Measurements from ENCODE around the gene GRID1. TPM values are rescaled to one million over a fixed set of nuclear protein-coding genes. Genes with fewer than 3 reads are reported as not detected.
"Not testable (repeated sequence)": the region's sequence is repeated elsewhere in the genome, so short reads cannot be mapped to it uniquely, and the experiment has no call there.

Gene GRID1
- total RNA-seq, 1 experiment from 2014 or later: 0.37 TPM

- TF ChIP-seq ELF4 (CRISPR knock-in tag; IDR thresholded peaks at IDR 0.05; ENCODE audit: low read depth): no peak
Observed at GRCh38 chr10:86243651-86244155, 122.9 kb downstream of the GRID1 start (continued).

GRCh38 chr10:86242761-86243160 lies 123.8 kb downstream of the GRID1 start:
- Mint-ChIP-seq H3K27me3 (ENCODE audit: low read depth) (0 out of 2 replicates have a peak, but pooled peaks cover 3% of the 10 kb centered on the region), H3K4me3 (no peak overlapping the region), H3K4me1 (0 out of 2 replicates have a peak, but pooled peaks cover 4% of the 10 kb centered on the region), H3K27ac (no peak overlapping the region), H3K36me3 (peaks cover 18% of the 10 kb centered on the region), H3K9me3 (peaks cover 19% of the 10 kb centered on the region)
- no peak for TF ChIP-seq KAT7 (CRISPR knock-in tag; IDR thresholded peaks at IDR 0.05; ENCODE audit: borderline replicate concordance)
- TF ChIP-seq RELA (CRISPR knock-in tag; IDR thresholded peaks at IDR 0.05; ENCODE audit: borderline replicate concordance): no peak
- TF ChIP-seq ZNF121 (CRISPR knock-in tag; IDR thresholded peaks at IDR 0.05): no peak
- TF ChIP-seq TEAD4 (CRISPR knock-in tag; IDR thresholded peaks at IDR 0.05): no peak
- no peak for TF ChIP-seq PRRX2 (CRISPR knock-in tag; IDR thresholded peaks at IDR 0.05)
- ChIA-PET POLR2A (no interaction called here), CTCF (no interaction called here)
- ATAC-seq (no peak), DNase-seq (ENCODE audit: low spot score) (no peak)

GRCh38 chr10:86238089-86238488 lies 128.5 kb downstream of the GRID1 start:
- CTCF ChIA-PET: not testable (repeated sequence)

GRCh38 chr10:86234541-86235270 lies 131.9 kb downstream of the GRID1 start:
- peaks cover 39% of the 10 kb centered on the region for H3K4me1 Mint-ChIP-seq
- ChIA-PET CTCF (interaction anchor here (1.0 to 2.0 kb wide), 4 partner anchors 55 to 115 kb away, joined by 3 to 6 read pairs (median 4); no protein-coding TSS in a partner anchor), POLR2A (interaction anchor here (0.6 kb wide), 1 partner anchor 128 kb away, joined by 3 read pairs; no protein-coding TSS in a partner anchor)
- no peak overlapping the region for H3K27ac Mint-ChIP-seq
- H3K4me3 Mint-ChIP-seq: no peak overlapping the region
- ATAC-seq: peak; percentile 65
- DNase-seq (ENCODE audit: low spot score): no peak
- peaks cover 36% of the 10 kb centered on the region for H3K9me3 Mint-ChIP-seq
- peaks cover 31% of the 10 kb centered on the region for H3K36me3 Mint-ChIP-seq
- peaks cover 6% of the 10 kb centered on the region; the same call in 1 of the 2 replicates for H3K27me3 Mint-ChIP-seq (ENCODE audit: low read depth)
- TF ChIP-seq TEAD1 (CRISPR knock-in tag; IDR thresholded peaks at IDR 0.05): no peak
- TF ChIP-seq KAT7 (CRISPR knock-in tag; IDR thresholded peaks at IDR 0.05; ENCODE audit: borderline replicate concordance): no peak
- TF ChIP-seq E2F4 (CRISPR knock-in tag; IDR thresholded peaks at IDR 0.05; ENCODE audit: borderline replicate concordance, low read depth): no peak
- TF ChIP-seq ZNF232 (CRISPR knock-in tag; IDR thresholded peaks at IDR 0.05): no peak
- no peak for TF ChIP-seq ATF3 (CRISPR knock-in tag; conservative IDR thresholded peaks at IDR 0.05)
- TF ChIP-seq E2F5 (CRISPR knock-in tag; IDR thresholded peaks at IDR 0.05): no peak

More at GRCh38 chr10:86238089-86238488, 128.5 kb downstream of the GRID1 start:
- H3K4me3 Mint-ChIP-seq; DNase-seq (ENCODE audit: low spot score); ATAC-seq; POLR2A ChIA-PET; H3K27ac Mint-ChIP-seq; H3K27me3 Mint-ChIP-seq (ENCODE audit: low read depth): not testable (repeated sequence)
- H3K4me1 Mint-ChIP-seq: peaks cover 26% of the 10 kb centered on the region
- H3K9me3 Mint-ChIP-seq: peaks cover 41% of the 10 kb centered on the region
- H3K36me3 Mint-ChIP-seq: peaks cover 31% of the 10 kb centered on the region

GRCh38 chr10:86234107-86234506 lies 132.5 kb downstream of the GRID1 start:
- Mint-ChIP-seq H3K9me3 (peaks cover 30% of the 10 kb centered on the region), H3K4me1 (peaks cover 39% of the 10 kb centered on the region), H3K27ac (no peak overlapping the region), H3K4me3 (no peak overlapping the region), H3K27me3 (ENCODE audit: low read depth) (peaks cover 6% of the 10 kb centered on the region; the same call in 1 of the 2 replicates), H3K36me3 (peaks cover 25% of the 10 kb centered on the region)
- CTCF ChIA-PET: interaction anchor here (1.0 to 2.0 kb wide), 6 partner anchors 56 to 1471 kb away, joined by 3 to 6 read pairs (median 4); no protein-coding TSS in a partner anchor
- DNase-seq (ENCODE audit: low spot score) (no peak), ATAC-seq (no peak)
- POLR2A ChIA-PET: interaction anchor here (0.6 kb wide), 1 partner anchor 128 kb away, joined by 3 read pairs; no protein-coding TSS in a partner anchor
- no peak for TF ChIP-seq JUN (CRISPR knock-in tag; IDR thresholded peaks at IDR 0.05)
- TF ChIP-seq IRF1 (CRISPR knock-in tag; IDR thresholded peaks at IDR 0.05): no peak
- no peak for TF ChIP-seq E2F5 (CRISPR knock-in tag; IDR thresholded peaks at IDR 0.05)
- no peak for TF ChIP-seq ZNF281 (CRISPR knock-in tag; IDR thresholded peaks at IDR 0.05)
- no peak for TF ChIP-seq IRF2 (CRISPR knock-in tag; IDR thresholded peaks at IDR 0.05; ENCODE audit: borderline replicate concordance, low read depth)
- no peak for TF ChIP-seq TP53 (CRISPR knock-in tag; IDR thresholded peaks at IDR 0.05)
- no peak for TF ChIP-seq TCF7 (CRISPR knock-in tag; IDR thresholded peaks at IDR 0.05; ENCODE audit: low read depth)
- no peak for TF ChIP-seq ZNF219 (CRISPR knock-in tag; IDR thresholded peaks at IDR 0.05; ENCODE audit: borderline replicate concordance)

All from WTC11 (cell line).